H1 (cell line): Measurements from ENCODE around the gene SAMD14. TPM values are rescaled to one million over a fixed set of nuclear protein-coding genes. Genes with fewer than 3 reads are reported as not detected.

Experiments
- EZH2 ChIP-seq: fragments of 200-600 bp; sonication (generic); IDR thresholded peaks from 2 replicates; pipeline ENCODE4 v1.7.1; 2012; ENCODE audit warnings: low read depth, mild to moderate bottlenecking, moderate library complexity, low read length, inconsistent platforms; ENCODE audit not compliant: severe bottlenecking
- NANOG ChIP-seq: IDR thresholded peaks from 2 replicates; pipeline ENCODE4 v1.6.1; 2011; ENCODE audit warnings: low read length, low read depth, mild to moderate bottlenecking, inconsistent platforms; ENCODE audit not compliant: insufficient read depth, poor library complexity, severe bottlenecking
- polyA plus RNA-seq, 7 experiments: library from polyadenylated mRNA; depleted of rRNA in 3 of 7; stranded (reverse) in 5 of 7; unstranded in 2 of 7; fragments of >200 nt in 5 of 7; fragments of 200-250 nt in 2 of 7; gene quantifications; 1 replicate in 5 of 7; 2 replicates in 1 of 7; 4 replicates in 1 of 7; pipeline versions ENCODE4 v1.2.1 to v1.2.3, GENCODE V29; 2011 to 2013; ENCODE audit warnings: missing spikeins in 2 of 7, mixed read lengths in 2 of 7
- total RNA-seq: library from RNA; stranded (reverse); fragmentation: NEBNext Ultra II Directional; extraction: Animal tissue kit (Norgen Biotek cat#: 25700); gene quantifications from 2 replicates; pipeline ENCODE4 v1.2.1, GENCODE V29; 2021

SAMD14 gene
- total and polyA plus RNA-seq, 2 of the 8 experiments (the other 6 are each of a cell fraction or from before 2014, with no cell fraction given): 5.7 to 5.8 TPM

DNA sequence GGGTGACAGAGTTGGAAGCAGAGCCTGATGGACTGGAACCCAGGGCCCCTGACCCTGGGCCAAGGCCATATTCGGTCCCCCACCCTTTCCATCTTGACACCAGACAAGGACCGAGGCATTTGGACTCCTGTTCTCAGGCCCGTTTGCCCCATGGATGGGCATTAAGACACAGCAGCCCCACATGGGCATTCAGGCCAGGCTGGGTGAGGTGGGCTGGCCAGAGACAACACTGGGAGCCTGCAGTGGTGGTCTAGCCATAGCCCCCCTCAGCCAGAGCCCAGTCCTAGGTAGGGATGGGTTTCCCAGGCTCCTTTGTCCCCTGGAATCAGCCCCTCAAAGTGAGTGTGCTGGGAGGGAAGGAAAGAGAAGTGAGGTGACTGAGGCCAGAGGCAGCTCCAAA lies 33.2 kb downstream of the SAMD14 start (continued):
- TF ChIP-seq NANOG (no peak), EZH2 (no peak)
